GM18868 (cell line): Measurements from ENCODE around the gene MFSD8.
"Not testable (repeated sequence)": the region's sequence is repeated elsewhere in the genome, so short reads cannot be mapped to it uniquely, and the experiment has no call there.

Experiments
- ATAC-seq: cut with Tn5 transposase; IDR thresholded peaks from one replicate; pipeline ENCODE4 v1.9.1; 2021; ENCODE audit warnings: mild to moderate bottlenecking, moderate library complexity; ENCODE audit not compliant: unreplicated experiment

MFSD8 gene, protein sequence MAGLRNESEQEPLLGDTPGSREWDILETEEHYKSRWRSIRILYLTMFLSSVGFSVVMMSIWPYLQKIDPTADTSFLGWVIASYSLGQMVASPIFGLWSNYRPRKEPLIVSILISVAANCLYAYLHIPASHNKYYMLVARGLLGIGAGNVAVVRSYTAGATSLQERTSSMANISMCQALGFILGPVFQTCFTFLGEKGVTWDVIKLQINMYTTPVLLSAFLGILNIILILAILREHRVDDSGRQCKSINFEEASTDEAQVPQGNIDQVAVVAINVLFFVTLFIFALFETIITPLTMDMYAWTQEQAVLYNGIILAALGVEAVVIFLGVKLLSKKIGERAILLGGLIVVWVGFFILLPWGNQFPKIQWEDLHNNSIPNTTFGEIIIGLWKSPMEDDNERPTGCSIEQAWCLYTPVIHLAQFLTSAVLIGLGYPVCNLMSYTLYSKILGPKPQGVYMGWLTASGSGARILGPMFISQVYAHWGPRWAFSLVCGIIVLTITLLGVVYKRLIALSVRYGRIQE

DNA sequence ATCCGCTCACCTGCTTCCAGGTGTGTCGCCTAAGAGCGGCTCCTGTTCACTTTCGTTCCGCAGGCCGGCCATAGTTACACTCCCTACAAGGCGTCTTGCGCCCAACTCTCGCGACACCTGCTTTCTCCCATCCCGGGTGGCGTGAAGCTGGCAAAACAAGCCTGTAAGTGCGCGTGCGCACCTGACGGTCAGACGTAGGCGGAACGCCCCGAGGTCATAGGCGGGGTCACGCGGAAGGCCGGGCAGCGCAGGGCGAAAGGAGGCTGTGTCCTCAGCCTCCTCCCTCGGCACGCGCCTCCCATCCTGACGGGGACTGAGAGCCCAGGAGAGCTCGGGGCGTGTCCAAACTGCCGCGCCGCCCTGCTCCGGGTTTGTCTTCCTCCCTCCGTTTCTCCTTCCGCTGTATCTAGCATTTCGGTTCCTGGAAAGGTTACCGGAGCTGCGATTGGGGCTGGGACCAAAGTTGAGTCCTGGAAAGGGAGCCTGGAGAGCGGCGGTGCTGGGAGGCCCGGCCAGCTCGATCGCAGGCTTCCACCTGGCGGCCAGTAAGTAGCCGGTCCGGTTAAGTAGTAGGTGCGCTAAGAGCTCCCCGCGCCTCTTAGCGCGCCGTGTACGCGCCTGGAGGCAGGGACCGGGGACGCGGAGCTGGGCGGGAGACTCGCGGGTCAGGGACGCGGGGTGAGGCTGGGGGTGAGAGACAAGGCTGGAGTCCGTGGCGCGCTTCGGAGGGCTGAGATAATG, at the start of gene MFSD8, which contains the start of gene ABHD18:
Gene MFSD8 (minus strand): TSS at position 112 of the 741 bp plus-strand sequence. CDS start 40 bp downstream, at position 72.
Gene ABHD18 (plus strand): TSS at position 345 of the 741 bp plus-strand sequence. CDS start 17,550 bp downstream, outside the sequence.
- ATAC-seq = peak; percentile 92

DNA sequence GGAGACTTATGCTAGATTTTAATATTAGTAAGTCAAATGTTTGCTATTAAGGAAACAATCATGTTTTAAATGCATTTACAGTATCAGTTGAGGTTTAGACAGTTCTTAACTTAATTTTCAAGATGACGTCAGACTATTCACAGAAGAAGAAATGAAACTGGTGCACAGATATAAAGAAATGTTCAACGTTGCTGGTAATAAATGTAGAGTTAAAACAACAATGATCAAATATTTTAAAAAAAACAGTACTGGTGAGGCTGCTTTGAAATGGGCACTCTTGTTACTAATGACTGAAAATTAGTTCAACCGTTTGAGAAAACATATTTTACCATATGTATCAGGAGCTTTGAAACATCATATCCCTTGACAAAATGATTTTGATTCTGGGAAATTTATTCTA, 44.5 kb upstream of the MFSD8 start:
- peak; percentile 59 for ATAC-seq

DNA sequence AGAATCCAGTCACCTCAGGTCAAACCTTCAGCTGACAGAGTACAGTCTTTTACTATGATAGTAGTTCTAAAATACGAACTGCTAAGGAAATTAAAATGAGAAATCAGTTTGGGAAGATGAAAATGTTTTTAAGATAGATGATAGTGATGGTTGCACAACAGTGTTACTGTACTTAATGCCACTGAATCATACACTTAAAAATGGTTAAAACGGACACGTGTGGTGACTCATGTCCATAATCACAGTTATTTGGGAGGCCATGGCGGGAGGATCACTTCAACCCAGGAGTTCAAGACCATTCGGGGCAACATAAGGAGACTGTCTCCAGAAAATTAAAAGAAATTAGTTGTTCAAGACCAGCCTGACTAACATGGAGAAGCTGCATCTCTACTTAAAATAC, 41.6 kb upstream of the MFSD8 start:
- no peak for ATAC-seq

DNA sequence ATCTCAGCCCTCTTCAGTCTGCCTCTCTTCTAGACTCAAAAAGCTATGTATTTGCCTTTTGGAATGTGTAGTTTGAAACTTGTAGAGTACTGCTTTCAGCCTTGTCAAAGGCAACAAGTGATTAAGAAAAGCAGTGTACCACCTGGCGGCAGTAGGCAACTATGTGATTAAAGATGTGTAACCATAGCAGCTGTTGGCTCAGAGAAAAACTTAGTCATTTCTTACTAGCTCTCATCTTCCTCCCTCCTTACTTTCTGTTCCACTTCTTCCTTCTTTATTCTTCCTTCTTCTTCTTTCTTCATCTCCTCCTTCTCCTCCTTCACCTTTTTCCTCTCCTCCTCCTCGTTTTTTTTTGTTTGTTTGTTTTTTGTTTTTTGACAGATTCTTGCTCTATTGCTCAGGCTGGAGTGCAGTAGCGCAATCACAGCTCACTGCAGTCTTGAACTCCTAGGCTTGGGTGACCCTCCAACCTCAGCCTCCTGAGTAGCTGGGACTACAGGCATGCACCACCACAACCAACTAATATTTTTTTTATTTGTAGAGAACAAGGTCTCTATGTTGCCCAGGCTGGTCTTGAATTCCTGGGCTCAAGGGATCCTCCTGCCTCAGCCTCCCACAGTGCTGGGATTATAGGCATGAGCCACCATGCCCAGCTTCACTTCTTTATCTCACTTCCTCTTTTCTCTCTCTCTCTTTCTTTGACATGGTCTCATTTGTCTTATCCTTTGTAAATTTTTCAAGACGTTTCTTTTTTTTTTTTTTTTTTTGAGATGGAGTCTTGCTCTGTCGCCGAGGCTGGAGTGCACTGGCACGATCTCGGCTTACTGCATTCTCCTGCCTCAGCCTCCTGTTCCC, 32.8 kb upstream of the MFSD8 start:
- peak; percentile 99 for ATAC-seq

DNA sequence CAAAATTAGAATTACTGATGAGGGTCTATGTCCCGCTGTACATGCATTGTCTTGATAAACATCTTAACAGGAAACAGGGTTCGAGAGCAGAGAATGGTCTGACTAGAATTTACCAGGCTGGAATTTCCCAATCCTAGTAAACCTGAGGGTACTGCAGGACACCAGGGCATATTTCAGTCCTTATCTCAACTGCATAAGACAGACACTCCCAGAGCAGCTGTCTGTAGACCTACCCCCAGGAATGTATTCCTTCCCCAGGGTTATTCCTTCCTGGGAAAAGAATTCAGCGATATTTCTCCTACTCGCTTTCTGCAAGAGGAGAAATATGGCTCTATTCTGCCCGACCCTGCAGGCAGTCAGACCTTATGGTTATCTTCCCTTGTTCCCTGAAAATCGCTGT, 31.5 kb upstream of the MFSD8 start:
- ATAC-seq = not testable (repeated sequence)

DNA sequence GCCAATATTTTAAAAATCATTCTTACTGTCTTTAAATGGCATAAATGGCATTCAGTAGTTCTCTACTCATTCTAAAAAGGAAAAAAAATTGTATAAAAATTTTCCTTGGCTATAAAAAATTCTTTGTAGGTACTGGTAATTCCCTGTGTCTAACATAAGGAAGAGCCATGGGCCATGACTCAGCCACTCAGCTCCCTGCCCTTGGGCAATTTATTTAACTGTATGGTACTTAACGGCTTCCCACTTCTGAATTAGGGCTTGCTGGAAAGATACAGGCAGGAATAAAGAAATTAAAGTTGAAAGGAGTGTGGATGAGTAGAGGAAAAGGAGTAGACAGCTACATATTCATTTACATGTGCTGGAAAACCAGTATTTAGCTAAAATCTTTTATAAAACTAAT, 30.8 kb upstream of the MFSD8 start:
- no peak for ATAC-seq

DNA sequence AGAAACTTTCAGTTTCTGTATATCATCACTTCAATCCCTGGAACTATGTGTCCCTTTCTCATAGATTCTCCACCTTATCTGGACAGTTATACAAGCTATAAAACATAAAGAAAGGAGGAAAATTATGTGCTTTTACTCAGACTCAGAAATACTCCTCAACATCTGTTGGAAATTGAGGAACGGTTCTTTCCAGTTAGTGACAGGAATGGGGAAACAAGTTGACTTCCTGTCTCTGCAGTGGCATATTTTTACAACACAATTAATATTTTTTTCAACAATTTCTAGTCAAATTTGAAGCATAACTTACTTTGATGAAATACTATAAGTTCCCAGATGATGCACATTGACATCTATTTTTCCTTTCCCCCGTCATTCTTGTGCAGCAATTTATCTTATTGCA, 28.2 kb upstream of the MFSD8 start:
- ATAC-seq = no peak

DNA sequence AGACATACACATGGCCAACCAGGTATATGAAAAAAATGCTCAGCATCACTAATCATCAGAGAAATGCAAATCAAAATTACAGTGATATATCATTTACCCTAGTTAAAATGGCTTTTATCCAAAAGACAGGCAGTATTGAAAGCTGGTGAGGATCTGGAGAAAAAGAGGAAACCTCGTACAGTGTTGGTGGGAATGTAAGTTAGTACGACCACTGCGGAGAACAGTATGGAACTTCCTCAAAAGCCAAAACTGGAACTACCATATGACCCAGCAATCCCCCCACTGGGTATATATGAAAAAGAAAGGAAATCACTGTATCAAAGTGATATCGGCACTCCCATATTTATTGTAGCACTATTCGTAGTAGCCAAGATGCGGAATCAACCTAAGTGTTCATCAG, 23.7 kb upstream of the MFSD8 start:
- ATAC-seq = no peak

DNA sequence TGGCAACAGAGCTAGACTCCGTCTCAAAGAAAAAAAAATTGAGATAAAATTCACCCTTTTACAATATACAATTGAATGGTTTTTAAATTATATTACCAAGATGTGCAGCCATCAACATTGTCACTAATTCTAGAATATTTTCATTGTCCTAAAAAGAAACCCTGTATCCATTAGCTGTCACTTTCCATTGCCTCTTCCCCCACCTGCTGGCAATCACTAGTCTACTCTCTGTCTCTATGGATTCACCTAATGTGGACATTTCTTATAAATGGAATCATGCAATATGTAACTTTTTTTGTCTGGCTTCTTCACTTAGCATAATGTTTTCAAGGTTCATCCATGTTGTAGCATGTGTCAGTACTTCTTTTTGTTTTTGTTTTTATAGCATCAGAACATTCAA, 21.0 kb upstream of the MFSD8 start:
- ATAC-seq = no peak

DNA sequence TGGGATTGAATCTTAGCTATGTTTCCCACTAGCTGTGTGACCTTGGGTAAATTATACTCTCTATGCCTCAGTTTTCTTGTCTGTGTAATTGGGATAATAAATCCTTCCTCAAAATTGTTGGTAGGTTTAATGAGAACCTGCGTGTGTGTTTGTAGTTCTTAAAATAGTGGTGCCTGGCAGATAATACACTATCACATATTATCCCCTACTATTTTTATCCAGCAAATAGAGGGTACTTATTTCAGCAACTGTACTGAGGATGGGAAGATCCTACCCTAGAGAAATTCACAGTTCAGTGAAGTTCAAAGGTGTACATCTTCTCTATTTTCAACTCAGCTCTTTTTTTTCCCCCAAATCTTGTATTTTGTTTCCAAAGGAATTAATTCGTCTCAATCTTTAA, 17.5 kb upstream of the MFSD8 start:
- no peak for ATAC-seq

DNA sequence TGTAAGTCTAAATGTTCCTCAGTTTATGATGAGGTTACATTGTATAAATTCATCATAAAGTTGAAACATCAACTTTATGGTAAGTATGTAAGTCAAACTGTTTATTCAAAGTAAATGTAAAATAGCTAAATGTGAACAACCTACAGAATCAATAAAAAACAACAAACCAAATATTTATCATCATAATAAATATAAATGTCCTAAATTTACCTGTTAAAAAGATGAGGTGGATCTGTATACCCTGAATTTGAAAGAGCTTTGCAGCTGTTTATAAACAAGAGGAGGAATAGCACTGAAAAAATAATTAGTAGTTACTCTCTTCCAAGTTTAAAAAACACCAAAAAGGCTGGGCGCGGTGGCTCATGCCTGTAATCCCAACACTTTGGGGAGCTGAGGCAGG, 14.0 kb upstream of the MFSD8 start:
- ATAC-seq = no peak

DNA sequence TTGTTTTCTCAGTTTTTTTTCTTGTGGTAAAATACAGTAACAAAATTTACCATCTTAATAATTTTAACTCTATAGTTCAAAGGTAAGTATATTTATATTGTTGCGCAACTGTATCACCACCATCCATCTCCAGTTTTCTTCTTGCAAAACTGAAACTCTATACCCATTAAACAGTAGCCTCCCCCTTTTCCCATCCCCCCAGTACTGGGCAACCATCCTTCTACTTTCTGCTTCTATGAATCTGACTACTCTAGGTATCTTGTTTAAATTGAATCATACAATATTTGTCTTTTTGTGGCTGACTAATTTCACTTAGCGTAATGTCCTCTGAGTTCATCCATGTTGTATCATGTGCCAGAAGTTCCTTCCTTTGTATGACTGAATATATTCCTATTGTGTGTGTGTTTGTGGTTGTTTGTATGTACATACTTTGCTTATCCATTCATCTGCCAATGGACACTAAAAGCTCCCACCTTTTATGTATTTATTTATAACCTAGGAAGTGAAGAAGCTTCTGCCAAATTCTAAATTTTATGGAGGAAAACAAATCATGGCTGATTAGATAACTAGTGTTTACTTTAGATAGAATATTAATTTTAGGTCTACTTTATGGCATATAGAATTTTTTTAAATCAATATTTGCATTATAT, 10.3 kb upstream of the MFSD8 start:
- no peak for ATAC-seq

DNA sequence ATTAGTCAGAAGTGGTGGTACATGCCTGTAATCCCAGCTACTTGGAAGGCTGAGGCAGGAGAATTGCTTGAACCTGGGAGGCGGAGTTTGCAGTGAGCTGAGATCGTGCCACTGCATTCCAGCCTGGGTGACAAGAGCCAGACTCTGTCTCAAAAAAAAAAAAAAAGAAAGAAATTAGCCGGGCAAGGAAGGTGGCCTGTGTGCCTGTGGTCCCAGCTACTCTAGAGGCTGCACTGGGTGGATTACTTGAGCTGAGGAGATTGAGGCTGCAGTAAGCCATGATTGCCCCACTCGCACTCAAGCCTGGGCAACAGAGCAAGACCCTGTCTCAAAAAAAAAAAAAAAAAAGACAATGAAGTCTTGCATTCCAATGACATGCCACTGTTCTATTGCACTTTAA, 6.0 kb upstream of the MFSD8 start:
- not testable (repeated sequence) for ATAC-seq

DNA sequence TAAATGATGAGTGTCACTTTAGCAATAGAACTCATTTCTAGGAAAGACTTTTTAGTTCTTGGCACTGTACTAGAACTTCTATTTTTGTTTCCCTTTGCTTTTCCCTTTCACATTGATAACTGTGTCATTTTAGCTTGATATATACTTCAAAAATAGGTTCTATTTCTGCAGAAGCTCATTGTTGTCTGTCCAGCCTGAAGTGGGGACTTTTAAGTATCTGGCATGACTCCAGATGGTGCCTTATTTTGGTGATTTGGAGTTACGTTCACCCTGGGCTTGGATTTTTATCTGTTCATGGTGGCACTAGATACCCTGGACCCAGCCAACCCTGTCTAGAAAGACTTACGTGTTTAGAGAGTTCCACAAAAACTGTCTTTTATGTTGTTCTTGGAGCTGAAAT, 3.6 kb upstream of the MFSD8 start:
- no peak for ATAC-seq

DNA sequence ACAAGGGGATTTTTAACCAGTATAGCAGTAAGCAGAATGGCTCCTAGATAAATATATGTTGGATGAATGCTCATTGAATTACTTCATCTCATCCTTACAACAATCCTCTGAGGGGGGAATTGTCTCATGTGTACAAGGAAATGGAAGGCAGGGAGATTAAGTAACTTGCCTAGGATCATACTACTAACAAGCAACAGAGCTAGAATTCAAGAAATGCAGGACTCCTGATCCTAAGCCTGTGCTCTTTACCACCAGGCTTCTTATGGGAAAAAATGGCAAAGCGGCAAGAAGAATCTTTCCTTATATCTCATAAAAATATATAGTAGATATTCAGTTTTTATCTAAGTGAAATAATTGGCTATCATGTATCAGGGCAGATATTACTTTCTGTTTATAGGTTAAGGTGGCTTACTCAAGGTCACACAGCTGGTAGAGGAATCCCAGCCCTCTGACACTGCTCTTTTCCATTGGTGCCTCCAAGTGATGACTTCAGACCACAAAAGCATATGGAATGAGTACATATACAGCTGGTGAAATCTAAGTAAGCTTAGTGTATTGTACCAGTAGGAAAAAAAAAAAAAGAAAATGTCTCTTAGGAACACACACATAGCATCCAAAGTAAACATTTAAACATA, 2.3 kb upstream of the MFSD8 start:
- no peak for ATAC-seq

DNA sequence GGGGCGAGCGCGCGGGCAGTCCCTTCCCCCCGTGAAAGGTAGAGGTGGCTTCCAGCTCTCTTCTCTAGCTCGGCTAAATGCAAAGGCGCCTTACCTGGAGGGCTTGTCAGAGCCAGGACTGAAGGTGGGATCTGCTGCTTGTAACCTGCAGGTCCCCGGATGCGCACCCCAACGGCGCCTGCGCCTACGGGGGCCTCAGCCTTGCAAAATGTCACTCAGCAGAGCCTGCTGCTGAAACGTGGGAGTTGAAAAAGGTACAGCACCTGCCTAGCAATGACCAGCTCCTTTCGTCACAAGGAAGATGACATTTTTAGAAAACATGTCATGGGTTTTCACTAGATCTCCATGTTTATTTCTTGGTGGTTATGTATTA, 816 bp upstream of the MFSD8 start:
- peak; percentile 46 for ATAC-seq

DNA sequence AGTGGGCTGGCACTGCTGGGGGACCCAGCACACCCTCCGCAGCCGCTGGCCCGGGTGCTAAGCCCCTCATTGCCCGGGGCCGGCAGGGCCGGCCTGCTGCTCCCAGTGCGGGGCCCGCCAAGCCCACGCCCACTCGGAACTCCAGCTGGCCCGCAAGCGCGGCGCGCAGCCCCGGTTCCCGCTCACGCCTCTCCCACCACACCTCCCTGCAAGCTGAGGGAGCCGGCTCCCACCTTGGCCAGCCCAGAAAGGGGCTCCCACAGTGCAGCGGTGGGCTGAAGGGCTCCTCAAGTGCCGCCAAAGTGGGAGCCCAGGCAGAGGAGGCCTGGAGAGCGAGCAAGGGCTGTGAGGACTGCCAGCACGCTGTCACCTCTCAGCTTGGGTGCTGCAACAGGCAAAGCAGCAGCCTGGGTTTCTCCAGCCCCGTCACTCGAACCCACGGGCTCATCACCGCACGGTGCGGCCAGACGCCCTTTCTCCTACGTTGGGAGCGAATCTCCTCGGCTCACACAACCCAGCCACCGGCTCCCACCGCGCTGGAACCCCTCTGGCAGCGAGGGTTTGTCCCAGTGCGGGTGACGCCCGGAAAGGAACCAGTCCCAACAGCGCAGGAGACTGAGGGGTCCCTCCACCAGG, 429 bp downstream of the MFSD8 start:
- peak; percentile 18 for ATAC-seq

DNA sequence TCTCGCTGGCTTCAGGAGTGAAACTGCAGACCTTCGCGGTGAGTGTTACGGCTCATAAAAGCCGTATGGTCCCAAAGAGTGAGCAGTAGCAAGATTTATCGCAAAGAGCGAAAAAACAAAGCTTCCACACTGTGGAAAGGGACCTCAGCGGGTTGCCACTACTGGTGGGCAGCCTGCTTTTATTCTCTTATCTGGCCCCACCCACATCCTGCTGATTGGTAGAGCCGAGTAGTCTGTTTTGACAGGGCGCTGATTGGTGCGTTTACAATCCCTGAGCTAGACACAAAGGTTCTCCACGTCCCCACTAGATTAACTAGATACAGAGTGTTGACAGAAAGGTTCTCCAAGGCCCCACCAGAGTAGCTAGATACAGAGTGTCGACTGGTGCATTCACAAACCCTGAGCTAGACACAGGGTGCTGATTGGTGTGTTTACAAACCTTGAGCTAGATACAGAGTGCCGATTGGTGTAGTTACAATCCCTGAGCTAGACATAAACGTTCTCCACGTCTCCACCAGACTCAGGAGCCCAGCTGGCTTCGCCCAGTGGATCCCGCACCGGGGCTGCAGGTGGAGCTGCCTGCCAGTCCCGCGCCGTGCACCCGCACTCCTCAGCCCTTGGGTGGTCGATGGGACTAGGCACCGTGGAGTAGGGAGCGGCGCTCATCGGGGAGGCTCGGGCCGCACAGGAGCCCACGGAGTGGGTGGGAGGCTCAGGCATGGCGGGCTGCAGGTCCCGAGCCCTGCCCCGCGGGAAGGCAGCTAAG, 1.2 kb downstream of the MFSD8 start:
- not testable (repeated sequence) for ATAC-seq

DNA sequence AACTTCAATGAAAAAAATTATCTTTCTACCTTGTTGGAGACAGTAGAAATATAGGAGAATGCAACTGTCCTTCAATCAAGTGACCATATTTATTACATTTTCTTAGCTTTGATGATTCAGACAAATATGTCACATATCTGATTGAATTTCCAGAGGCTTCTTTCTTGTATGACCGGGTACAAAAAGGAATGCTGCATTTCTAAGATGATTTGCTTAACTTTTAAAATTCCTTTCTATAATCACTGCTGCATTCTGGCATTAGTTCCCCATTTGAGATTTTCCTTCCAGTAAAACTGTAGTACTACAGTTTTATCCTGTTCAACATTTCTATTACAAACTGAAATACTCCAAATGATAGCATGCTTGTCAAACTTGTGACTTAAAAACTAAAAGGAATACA, 5.2 kb downstream of the MFSD8 start:
- no peak for ATAC-seq
